Progenitor cell of endocrine pancreas (in vitro differentiated cells): Measurements from ENCODE around the gene COL11A2. TPM values are rescaled to one million over a fixed set of nuclear protein-coding genes. Genes with fewer than 3 reads are reported as not detected.

Experiments
- DNase-seq: peaks from one replicate; pipeline ENCODE4 v3.0.0; 2021; ENCODE audit warnings: low spot score; ENCODE audit not compliant: unreplicated experiment
- H3K27ac Mint-ChIP-seq: 2 replicates; pipeline ENCODE4 v1.8.0; 2021; ENCODE audit warnings: mild to moderate bottlenecking, moderate library complexity, mixed read lengths
- H3K27me3 Mint-ChIP-seq: 2 replicates; pipeline ENCODE4 v1.8.0; 2021; ENCODE audit warnings: mixed read lengths
- H3K36me3 Mint-ChIP-seq: 2 replicates; pipeline ENCODE4 v1.8.0; 2022; ENCODE audit warnings: mixed read lengths; ENCODE audit not compliant: insufficient read depth
- H3K4me1 Mint-ChIP-seq: 2 replicates; pipeline ENCODE4 v1.8.0; 2021; ENCODE audit warnings: low read depth, mixed read lengths
- H3K4me3 Mint-ChIP-seq: 2 replicates; pipeline ENCODE4 v1.8.0; 2021; ENCODE audit warnings: low read depth, mild to moderate bottlenecking, moderate library complexity, mixed read lengths
- H3K9me3 Mint-ChIP-seq: 2 replicates; pipeline ENCODE4 v1.8.0; 2021; ENCODE audit warnings: low read depth, mixed read lengths
- CTCF ChIP-seq: fragments of 200-600 bp; sonication (generic); IDR thresholded peaks from one replicate; pipeline ENCODE4 v1.5.0; 2021; ENCODE audit warnings: antibody characterized with exemption, mild to moderate bottlenecking; ENCODE audit not compliant: unreplicated experiment
- total RNA-seq: library from RNA; stranded (reverse); gene quantifications from 2 replicates; pipeline ENCODE4 v1.2.1, GENCODE V29; 2021

COL11A2 gene
- total RNA-seq, 1 donor from 2014 or later = 4.3 TPM

- DNase-seq = no peak
- Mint-ChIP-seq H3K4me3 (peak overlapping the region; percentile 89), H3K4me1 (peaks cover 36% of the 10 kb centered on the region), H3K27me3 (peaks cover 3% of the 10 kb centered on the region), H3K36me3 (peaks cover 18% of the 10 kb centered on the region), H3K9me3 (no peaks in the 10 kb centered on the region), H3K27ac (peak overlapping the region; percentile 52)
- TF ChIP-seq CTCF = no peak
Observed at GRCh38 chr6:33206027-33206863, 14.0 kb upstream of the COL11A2 start.

- DNase-seq = no peak
- H3K36me3 Mint-ChIP-seq = peaks cover 21% of the 10 kb centered on the region
- H3K9me3 Mint-ChIP-seq = no peaks in the 10 kb centered on the region
- H3K4me3 Mint-ChIP-seq = peak overlapping the region; percentile 89
- H3K4me1 Mint-ChIP-seq = peaks cover 41% of the 10 kb centered on the region
- TF ChIP-seq CTCF = no peak
- H3K27me3 Mint-ChIP-seq = peaks cover 3% of the 10 kb centered on the region
- peak overlapping the region; percentile 95 for H3K27ac Mint-ChIP-seq
Observed at GRCh38 chr6:33205191-33206026, 13.1 kb upstream of the COL11A2 start.

- H3K4me1 Mint-ChIP-seq = peaks cover 41% of the 10 kb centered on the region
- H3K27ac Mint-ChIP-seq = peak within 1 kb of the TSS; percentile 95
- H3K27me3 Mint-ChIP-seq = peaks cover 3% of the 10 kb centered on the region
Observed at GRCh38 chr6:33204415-33205190, 12.3 kb upstream of the COL11A2 start, which contains the start of gene HSD17B8. Gene HSD17B8 (plus strand): TSS chr6:33204655. CDS start chr6:33204669, 14 bp downstream.

GRCh38 chr6:33204165-33204414 lies 11.8 kb upstream of the COL11A2 start:
- Mint-ChIP-seq H3K36me3 (peaks cover 16% of the 10 kb centered on the region), H3K27me3 (peaks cover 3% of the 10 kb centered on the region), H3K4me1 (peaks cover 46% of the 10 kb centered on the region), H3K4me3 (peak overlapping the region; percentile 89), H3K9me3 (no peaks in the 10 kb centered on the region), H3K27ac (peak overlapping the region; percentile 93)
- TF ChIP-seq CTCF = no peak
- DNase-seq = no peak

More at GRCh38 chr6:33204415-33205190, 12.3 kb upstream of the COL11A2 start, which contains the start of gene HSD17B8:
- DNase-seq = peak; percentile 88
- no peak for TF ChIP-seq CTCF
- Mint-ChIP-seq H3K9me3 (no peaks in the 10 kb centered on the region), H3K4me3 (peak within 1 kb of the TSS; percentile 100), H3K36me3 (peaks cover 17% of the 10 kb centered on the region)
